Psoas muscle (tissue), 8 donors: ENCODE results near the gene PCOLCE2. TPM values are rescaled to one million over a fixed set of nuclear protein-coding genes. Genes with fewer than 3 reads are reported as not detected.

ENCODE experiments used
- ATAC-seq, 4 donors: fragments of 200-7000 bp; cut with Tn5 transposase; one replicate each; pipeline ENCODE4 v1.9.1; 2020; ENCODE audit warnings: moderate library complexity in 3 of 4, mild to moderate bottlenecking in 2 of 4
- DNase-seq, 2 donors: peaks; one replicate each; pipeline ENCODE4 v3.0.0-alpha.2; 2020
- H3K27ac ChIP-seq: fragments of 200-600 bp; one replicate; pipeline ENCODE4 v1.8.0; 2022
- H3K27me3 ChIP-seq, 3 donors: fragments of 200-600 bp in 1 of 3; one replicate each; pipeline versions ENCODE4 v1.6.1 to v1.8.0; 2013 to 2022; ENCODE audit warnings: low read length in 2 of 3, mild to moderate bottlenecking in 2 of 3, moderate library complexity in 1 of 3; ENCODE audit not compliant: insufficient read depth in 3 of 3
- H3K36me3 ChIP-seq, 2 donors: fragments of 200-600 bp in 1 of 2; one replicate each; pipeline versions ENCODE4 v1.6.1 to v1.8.0; 2013 to 2022; ENCODE audit warnings: low read depth in 1 of 2, mild to moderate bottlenecking in 1 of 2, moderate library complexity in 1 of 2; ENCODE audit not compliant: insufficient read depth in 1 of 2
- H3K4me1 ChIP-seq: fragments of 200-600 bp; one replicate; pipeline ENCODE4 v1.8.0; 2022
- H3K4me3 ChIP-seq: fragments of 200-600 bp; one replicate; pipeline ENCODE4 v1.8.0; 2022; ENCODE audit warnings: mild to moderate bottlenecking
- H3K9me3 ChIP-seq: fragments of 200-600 bp; one replicate; pipeline ENCODE4 v1.8.0; 2022
- WGBS, 3 donors: extraction: QIAGEN DNeasy Blood & Tissue Kit; methylation state at CpG; one replicate each; pipeline versions ENCODE4 v1.1.6 to v1.1.7; 2013; 5-methylcytosine and 5-hydroxymethylcytosine counted together
- intact Hi-C, 2 donors: fragments of 100-400 bp; cut with DNase I; formaldehyde crosslinking; loops; one replicate each; pipeline versions ENCODE4 v1.11.0 to v1.14.2; 2022
- polyA plus RNA-seq, 3 donors: library from polyadenylated mRNA; stranded (reverse); fragments of 200-250 nt; gene quantifications; one replicate each; pipeline ENCODE4 v1.2.3, GENCODE V29; 2013
- total RNA-seq, 4 donors: library from RNA; stranded (reverse); fragmentation: NEBNext Ultra II Directional in 2 of 4; extraction: Animal tissue kit (Norgen Biotek cat#: 25700) in 2 of 4; gene quantifications; one replicate each; pipeline versions ENCODE4 v1.2.1 to v1.2.4, GENCODE V29; 2021 to 2023
- TF ChIP-seq, protein P1 (sequence below): fragments of 200-600 bp; IDR thresholded peaks from one replicate; pipeline ENCODE4 v1.8.0; 2022; ENCODE audit warnings: antibody characterized with exemption
- donor health status: healthy with polysubstance abuse.
- donor health status: DM: no; HTN: no; CAD: no; lungs with moderate emphysema.
- donor health status: Bipolar disorder and iron deficiency.
- donor health status: healthy.
- donor health status: DM: yes; HTN: yes; CAD: no.
- donor health status: DM: no; HTN: no; CAD: no.
- donor health status: DM: no; HTN: no; CAD: no.
- donor health status: DM: yes; HTN: yes; CAD: no.

Gene PCOLCE2
- total and polyA plus RNA-seq, 7 donors, result 1.4 to 8.9 (median 3.6) TPM

DNA sequence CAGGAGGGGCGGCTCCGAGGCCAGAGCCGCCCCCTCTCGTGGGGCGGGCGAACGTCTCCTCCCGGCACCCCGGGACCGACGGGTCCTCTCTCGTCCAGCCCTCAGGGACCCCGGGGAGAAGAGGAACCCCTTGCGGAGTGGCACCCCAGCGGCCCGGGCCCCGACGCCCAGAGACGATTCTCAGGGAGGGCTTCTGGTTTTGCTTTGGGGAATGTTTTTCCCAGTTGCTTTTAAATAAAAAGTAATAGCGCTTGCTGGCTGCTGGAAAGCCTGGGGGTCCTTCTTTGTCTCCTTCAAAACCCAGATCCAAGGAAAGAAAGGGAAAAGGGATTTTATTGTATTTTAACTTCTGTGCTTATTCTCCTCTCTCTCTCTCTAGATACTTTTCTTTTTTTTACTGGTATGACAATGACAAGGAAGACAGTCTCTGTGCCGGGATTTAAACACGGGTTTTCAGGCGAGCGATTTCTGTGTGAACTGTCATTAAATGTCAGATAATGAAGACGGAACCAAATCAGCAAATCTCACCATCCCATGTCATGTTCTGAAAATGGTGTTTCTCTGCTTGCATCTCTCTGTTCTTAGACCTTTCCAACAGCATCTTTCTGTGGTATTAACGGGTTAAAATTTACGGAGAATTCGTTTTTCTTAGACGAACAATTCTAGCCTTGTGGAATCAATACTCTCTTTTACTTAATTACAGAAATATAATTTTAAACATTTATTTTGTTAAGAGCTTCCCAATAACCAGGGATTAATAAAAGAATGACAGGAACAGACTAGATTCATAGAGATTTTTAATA is 530 bp upstream of the PCOLCE2 start:
- Histone ChIP-seq H3K4me1 (no peaks in the 10 kb centered on the region), H3K36me3 (no peaks in the 10 kb centered on the region), H3K4me3 (peak overlapping the region; percentile 67), H3K9me3 (no peaks in the 10 kb centered on the region), H3K27ac (no peak overlapping the region), H3K27me3 (peaks cover 0 to 32% (median 2%) of the 10 kb centered on the region in 3 donors)
- TF ChIP-seq, protein P1, sequence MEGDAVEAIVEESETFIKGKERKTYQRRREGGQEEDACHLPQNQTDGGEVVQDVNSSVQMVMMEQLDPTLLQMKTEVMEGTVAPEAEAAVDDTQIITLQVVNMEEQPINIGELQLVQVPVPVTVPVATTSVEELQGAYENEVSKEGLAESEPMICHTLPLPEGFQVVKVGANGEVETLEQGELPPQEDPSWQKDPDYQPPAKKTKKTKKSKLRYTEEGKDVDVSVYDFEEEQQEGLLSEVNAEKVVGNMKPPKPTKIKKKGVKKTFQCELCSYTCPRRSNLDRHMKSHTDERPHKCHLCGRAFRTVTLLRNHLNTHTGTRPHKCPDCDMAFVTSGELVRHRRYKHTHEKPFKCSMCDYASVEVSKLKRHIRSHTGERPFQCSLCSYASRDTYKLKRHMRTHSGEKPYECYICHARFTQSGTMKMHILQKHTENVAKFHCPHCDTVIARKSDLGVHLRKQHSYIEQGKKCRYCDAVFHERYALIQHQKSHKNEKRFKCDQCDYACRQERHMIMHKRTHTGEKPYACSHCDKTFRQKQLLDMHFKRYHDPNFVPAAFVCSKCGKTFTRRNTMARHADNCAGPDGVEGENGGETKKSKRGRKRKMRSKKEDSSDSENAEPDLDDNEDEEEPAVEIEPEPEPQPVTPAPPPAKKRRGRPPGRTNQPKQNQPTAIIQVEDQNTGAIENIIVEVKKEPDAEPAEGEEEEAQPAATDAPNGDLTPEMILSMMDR, result no peak
- ATAC-seq (peak in 3 of 4 donors; percentile 15 to 34 (median 17)), DNase-seq (no peak)
- 11 to 18% (median 11%) methylated on average over 19 to 29 of the region's 29 CpGs for WGBS, 3 donors
- intact Hi-C loops, result no loop called here

DNA sequence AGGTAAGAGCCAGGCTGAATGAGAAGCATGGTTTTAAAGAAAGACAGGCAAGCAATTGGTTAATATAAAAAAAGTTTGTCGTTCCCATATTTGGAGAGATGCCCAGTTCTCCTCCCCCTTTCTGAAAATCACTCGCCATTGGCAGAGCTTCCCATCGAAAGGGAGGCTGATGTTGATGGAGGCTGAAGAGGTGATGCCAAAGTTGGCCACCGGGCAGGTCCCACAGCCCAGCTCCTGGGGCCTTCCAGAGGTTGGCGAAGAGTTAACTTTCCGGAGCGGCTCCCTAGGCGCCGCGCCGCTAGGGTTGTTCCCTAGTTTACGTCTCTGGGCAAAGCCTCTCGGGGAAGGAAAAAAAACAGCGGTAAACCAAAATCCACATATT is 793 bp downstream of the PCOLCE2 start:
- Histone ChIP-seq H3K27ac (no peak overlapping the region), H3K27me3 (peaks cover 0 to 32% (median 2%) of the 10 kb centered on the region in 3 donors), H3K4me1 (no peaks in the 10 kb centered on the region), H3K4me3 (peak overlapping the region; percentile 67), H3K36me3 (no peaks in the 10 kb centered on the region), H3K9me3 (no peaks in the 10 kb centered on the region)
- intact Hi-C loops, result no loop called here
- TF ChIP-seq, protein P1, result no peak
- peak in 1 of 2 donors; percentile 56 for DNase-seq
- 1 to 4% (median 1%) methylated on average over 12 to 14 of the region's 14 CpGs for WGBS, 3 donors
- ATAC-seq, result peak in 3 of 4 donors; percentile 40 to 60 (median 56)

GRCh38 chr3:142886940-142887339 is 1.9 kb downstream of the PCOLCE2 start:
- Histone ChIP-seq H3K27me3 (peaks cover 0 to 32% (median 2%) of the 10 kb centered on the region in 3 donors), H3K4me1 (no peaks in the 10 kb centered on the region), H3K9me3 (no peaks in the 10 kb centered on the region), H3K4me3 (no peak overlapping the region), H3K36me3 (no peaks in the 10 kb centered on the region), H3K27ac (no peak overlapping the region)
- TF ChIP-seq, protein P1, result no peak
- no peak for ATAC-seq
- intact Hi-C loops, result no loop called here
- 55 to 68% (median 57%) methylated on average over 2 of the region's 2 CpGs for WGBS, 3 donors
- no peak for DNase-seq

DNA sequence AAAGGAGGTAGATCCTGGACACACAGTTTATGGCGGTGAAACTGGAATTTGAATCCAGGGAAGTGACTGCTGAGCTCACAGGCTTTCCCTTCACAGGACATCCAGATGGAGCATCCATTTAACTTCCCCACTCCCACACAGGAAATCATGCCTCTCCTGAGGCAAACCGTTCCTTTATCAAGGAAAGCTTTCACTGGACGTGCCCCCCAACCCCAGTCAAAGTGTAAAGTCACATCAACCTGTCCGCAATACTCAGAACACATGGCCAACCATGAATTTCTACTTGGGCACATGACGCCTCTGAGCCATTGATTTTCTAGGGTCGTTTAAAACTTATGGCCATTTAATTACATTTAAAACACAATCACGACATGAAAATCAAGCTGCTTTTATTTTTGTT is 2.9 kb downstream of the PCOLCE2 start:
- Histone ChIP-seq H3K4me3 (no peak overlapping the region), H3K4me1 (no peaks in the 10 kb centered on the region), H3K9me3 (no peaks in the 10 kb centered on the region), H3K27me3 (peaks cover 0 to 32% (median 2%) of the 10 kb centered on the region in 3 donors), H3K36me3 (no peaks in the 10 kb centered on the region), H3K27ac (no peak overlapping the region)
- no peak for DNase-seq
- 76 to 82% (median 81%) methylated on average over 7 of the region's 7 CpGs for WGBS, 3 donors
- intact Hi-C loops, result no loop called here
- TF ChIP-seq, protein P1, result no peak
- ATAC-seq, result no peak
